GM19025 (cell line): Measurements from ENCODE around the gene CABP4.
A peak's percentile ranks its signal among the peaks of the same experiment; 100 is the strongest.

Experiments used
- ATAC-seq: cut with Tn5 transposase; IDR thresholded peaks from one replicate; pipeline ENCODE4 v1.9.1; 2021; ENCODE audit warnings: mild to moderate bottlenecking, low read depth, moderate library complexity; ENCODE audit not compliant: unreplicated experiment

The CABP4 gene

GRCh38 chr11:67505605-67506396 is 50.6 kb downstream of the CABP4 start:
- no peak for ATAC-seq

- ATAC-seq: no peak
These were observed 51.4 kb downstream of the CABP4 start for GRCh38 chr11:67506426-67507051.

GRCh38 chr11:67507242-67507863 is 52.2 kb downstream of the CABP4 start:
- ATAC-seq: no peak

- peak; percentile 78 for ATAC-seq
These were observed 52.8 kb downstream of the CABP4 start, which contains the start of gene CDK2AP2 for GRCh38 chr11:67507864-67508485. Gene CDK2AP2, minus strand, starts transcription at chr11:67508162. Its CDS starts 80 bp downstream, at chr11:67508082.

- ATAC-seq: peak; percentile 37
These were observed 53.5 kb downstream of the CABP4 start for GRCh38 chr11:67508486-67509121.

- ATAC-seq: no peak
These were observed 54.8 kb downstream of the CABP4 start for GRCh38 chr11:67510023-67510345.
